ES-I3 (cell line): Measurements from ENCODE around the gene HIPK2.

Experiments used
- H3K36me3 ChIP-seq: 2 replicates; pipeline ENCODE4 v1.6.1; 2013; ENCODE audit warnings: mild to moderate bottlenecking, low read length, control low read depth, moderate library complexity; ENCODE audit not compliant: insufficient read depth
- H3K4me1 ChIP-seq: 2 replicates; pipeline ENCODE4 v1.6.1; 2013; ENCODE audit warnings: mild to moderate bottlenecking, control low read depth, low read length; ENCODE audit not compliant: insufficient read depth
- H3K9ac ChIP-seq: 2 replicates; pipeline ENCODE4 v1.6.1; 2013; ENCODE audit warnings: low read depth, mild to moderate bottlenecking, low read length, moderate library complexity
- H3K9me3 ChIP-seq: 2 replicates; pipeline ENCODE4 v1.6.1; 2013; ENCODE audit warnings: mild to moderate bottlenecking, low read length, moderate library complexity; ENCODE audit not compliant: control insufficient read depth, insufficient read depth

Gene HIPK2

DNA sequence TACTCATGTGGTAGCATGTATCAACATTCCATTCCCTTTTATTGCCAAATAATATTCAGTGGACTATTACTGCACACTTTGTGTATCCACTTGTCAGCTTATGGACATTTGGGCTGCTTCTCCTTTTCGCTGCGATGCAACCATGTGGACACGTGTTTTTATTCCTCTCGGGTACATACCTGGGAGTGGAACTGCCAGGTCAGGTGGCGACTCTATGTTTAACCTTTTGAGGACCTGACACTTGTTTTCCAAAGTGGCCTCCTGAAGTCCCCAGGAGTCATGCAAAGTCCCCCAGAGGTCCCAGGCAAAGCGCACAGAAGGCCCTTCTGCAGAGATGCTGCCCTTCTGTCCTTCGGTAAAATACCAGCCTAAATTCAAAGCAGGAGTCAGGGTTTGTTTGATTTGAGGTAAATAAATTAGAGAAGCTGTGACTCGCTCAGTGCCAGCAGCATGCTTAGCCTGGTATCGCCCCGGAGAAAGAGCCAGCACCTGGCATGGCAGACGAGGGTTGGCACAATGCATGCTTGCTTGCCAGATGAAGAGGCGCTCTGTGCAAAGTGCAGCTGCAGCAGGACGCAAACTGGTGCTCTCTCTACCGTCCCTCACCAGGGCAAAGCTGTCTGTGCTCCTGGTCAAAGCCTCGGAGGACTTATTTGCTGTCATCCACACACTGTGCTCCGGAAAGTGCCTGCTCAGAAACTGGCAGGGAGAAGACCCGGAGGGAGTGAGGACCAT lies 37.8 kb downstream of the HIPK2 start:
- Histone ChIP-seq H3K4me1 (no peaks in the 10 kb centered on the region), H3K9ac (no peak overlapping the region)

DNA sequence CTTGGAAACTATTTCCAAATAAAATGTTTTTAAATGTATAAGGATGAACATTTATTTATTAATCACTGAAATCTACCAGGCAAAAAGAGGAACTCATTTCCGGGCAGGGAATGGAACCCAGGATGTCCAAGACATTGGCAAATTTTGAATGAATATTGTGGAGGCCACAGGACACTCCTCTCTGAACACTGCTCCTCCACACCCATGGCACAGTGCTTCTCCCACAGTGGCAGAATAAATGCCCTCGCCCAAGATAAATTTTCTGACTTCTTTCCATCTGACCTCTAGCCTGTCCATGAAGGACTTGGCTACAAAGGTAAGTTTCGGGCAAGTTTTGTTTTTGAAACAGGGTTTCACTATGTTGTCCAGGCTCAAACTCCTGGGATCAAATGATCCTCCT lies 39.0 kb downstream of the HIPK2 start:
- H3K4me1 ChIP-seq, result no peaks in the 10 kb centered on the region
- H3K36me3 ChIP-seq, result no peaks in the 10 kb centered on the region

More for the DNA sequence above, 37.8 kb downstream of the HIPK2 start:
- Histone ChIP-seq H3K9me3 (no peaks in the 10 kb centered on the region), H3K36me3 (no peaks in the 10 kb centered on the region)

DNA sequence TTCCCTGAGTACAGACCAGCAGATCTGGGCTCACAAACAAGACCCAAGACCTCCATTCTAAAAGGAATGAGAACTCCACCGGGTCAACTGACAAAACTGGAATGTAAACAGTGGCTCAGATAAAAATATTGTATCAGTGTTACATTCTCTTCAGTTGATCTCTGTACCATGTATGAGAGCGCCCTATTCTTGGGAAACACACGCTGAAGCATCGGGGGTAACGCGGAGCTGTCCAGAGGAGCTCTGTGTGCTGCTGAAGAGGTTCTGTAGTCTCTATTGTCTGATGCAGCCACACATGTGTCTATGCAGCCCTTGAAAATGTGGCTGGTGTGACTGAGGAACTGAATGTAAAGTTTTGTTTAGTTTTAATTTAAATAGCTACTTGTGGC lies 39.7 kb downstream of the HIPK2 start:
- no peaks in the 10 kb centered on the region for H3K4me1 ChIP-seq
- no peak overlapping the region for H3K9ac ChIP-seq
- H3K9me3 ChIP-seq, result no peaks in the 10 kb centered on the region
- H3K36me3 ChIP-seq, result no peaks in the 10 kb centered on the region

More for the DNA sequence above, 39.0 kb downstream of the HIPK2 start:
- no peak overlapping the region for H3K9ac ChIP-seq
- H3K9me3 ChIP-seq, result no peaks in the 10 kb centered on the region

DNA sequence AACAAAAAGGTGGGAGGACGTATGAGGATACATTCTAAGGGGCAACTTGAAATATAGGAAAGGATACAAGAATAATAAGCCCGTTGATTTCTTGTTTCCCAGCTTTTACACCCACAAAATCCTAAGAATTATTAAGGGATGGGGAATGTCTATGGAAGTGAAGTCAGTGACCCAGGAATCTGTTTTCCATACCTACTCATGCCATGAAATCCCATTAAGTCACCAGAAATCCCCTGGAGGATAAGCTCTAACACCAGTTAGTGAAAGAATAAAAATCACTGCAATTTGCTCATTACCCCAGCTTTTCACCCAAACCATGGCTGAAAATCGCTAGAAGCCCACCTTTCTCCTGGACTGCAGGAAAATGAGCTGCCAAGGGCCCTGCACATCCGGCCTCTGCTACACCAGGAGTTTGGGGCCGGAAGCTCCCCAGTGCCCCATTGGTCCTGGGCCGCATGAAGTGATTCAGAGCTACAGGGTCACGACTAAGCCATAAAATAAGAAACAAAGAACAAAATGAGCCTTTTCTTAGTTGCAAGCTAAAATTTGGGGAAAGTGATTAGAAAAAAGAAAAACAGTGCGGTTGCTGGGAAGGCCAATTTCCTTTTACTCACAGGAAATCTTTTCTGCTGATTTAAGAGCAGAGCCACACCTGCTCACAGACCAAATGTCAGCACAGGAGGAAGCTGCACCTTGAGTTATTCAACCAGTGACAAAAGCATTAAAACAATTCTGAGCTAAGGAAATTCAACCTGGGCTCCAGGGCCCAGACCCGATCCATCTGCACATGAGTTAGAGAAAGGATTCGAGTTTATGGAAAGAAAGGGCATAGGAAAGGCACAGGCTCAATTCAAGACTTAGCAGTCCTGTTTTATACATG lies 40.3 kb downstream of the HIPK2 start:
- H3K4me1 ChIP-seq, result no peaks in the 10 kb centered on the region
- no peak overlapping the region for H3K9ac ChIP-seq
- no peaks in the 10 kb centered on the region for H3K9me3 ChIP-seq
- H3K36me3 ChIP-seq, result no peaks in the 10 kb centered on the region

DNA sequence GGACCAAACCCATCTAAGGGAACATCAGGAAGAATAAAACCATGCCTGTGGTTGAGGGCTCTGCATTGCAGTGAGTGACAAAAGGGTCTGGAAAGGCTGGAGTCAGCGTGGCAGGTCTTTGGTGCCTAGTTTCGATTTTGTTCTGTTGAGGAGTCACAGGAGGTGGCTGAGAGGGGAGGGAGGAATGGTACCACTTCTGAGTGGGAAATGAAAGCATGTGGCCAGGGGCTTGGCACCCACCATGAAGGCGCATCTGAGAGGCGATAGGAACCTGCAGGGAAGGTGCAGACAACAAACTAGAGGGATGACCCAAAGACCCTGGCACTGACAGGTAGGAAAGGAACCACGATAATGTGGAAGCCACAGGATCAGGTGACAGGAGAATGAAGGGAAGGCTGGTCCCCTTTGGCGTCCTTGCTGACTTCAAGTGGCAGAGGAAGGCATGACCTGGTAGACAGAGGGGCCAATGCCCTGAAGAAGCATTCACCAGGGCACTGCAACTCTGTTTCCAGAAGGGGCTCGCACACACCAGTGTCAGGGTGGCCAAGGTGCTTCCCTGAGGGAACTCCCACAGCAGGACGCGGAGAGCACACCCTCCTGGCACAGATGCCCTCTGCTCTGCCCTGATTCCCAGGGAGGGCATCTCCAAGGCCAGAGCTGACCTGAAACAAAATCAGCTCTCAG lies 41.7 kb downstream of the HIPK2 start:
- no peaks in the 10 kb centered on the region for H3K4me1 ChIP-seq
- H3K9me3 ChIP-seq, result no peaks in the 10 kb centered on the region
- H3K36me3 ChIP-seq, result no peaks in the 10 kb centered on the region
- no peak overlapping the region for H3K9ac ChIP-seq

DNA sequence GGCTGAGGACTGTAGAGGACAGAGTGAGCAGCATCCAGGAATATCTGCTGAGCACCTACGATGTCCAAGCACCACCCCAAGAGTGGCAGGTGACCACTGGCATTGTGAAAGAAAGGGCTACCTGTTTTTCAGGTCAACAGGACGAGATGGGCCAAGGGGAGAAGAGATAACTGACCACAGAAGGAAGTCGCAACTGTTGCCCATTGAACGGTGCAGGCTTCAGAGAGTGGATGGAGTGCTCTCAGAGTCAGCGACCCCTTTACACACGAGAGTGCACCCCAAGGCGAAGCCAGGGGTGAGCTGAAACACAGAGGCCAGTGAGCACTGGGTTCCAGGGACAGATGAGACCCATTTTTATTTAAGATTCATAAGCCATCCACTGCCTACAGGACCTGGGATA lies 42.3 kb downstream of the HIPK2 start:
- Histone ChIP-seq H3K9me3 (no peaks in the 10 kb centered on the region), H3K9ac (no peak overlapping the region), H3K4me1 (no peaks in the 10 kb centered on the region), H3K36me3 (no peaks in the 10 kb centered on the region)

DNA sequence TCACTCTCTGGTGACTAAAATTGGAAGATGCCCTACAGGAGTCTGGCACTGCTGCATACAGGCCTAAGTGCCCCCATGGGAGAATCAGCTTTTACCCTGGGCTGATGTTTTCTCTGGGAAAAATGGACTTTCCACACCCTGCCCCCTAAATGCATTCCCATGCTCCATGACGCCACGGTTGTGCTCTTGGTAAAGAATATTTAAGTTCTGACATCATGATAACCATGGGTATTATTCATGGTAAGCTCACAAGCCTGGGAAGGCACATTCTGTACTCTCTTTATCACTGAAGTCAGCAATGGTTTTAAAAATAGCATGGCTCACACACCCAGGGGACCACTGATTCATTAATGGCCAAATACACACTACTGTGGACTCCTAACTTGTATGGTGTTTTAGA lies 43.4 kb downstream of the HIPK2 start:
- Histone ChIP-seq H3K9ac (no peak overlapping the region), H3K9me3 (no peaks in the 10 kb centered on the region), H3K36me3 (no peaks in the 10 kb centered on the region), H3K4me1 (no peaks in the 10 kb centered on the region)

DNA sequence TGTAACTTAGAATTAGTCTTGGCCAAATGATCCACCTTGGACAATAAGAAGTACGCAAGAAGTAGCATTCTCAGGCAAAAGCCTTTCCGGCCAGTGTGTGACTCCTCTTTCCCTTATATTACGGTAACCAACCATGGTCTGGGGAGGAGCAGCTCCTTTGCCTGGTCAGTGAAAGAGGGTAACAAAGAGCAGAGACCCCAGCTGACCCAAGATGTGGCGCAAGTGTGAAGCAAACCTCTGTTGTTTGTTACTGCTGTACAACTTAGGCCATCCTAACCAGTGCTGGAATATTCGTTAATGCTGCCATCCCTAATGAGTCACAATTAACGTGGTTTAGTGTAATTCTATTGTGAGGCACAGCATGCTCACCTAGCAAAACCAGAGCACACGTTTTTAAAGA lies 44.0 kb downstream of the HIPK2 start:
- Histone ChIP-seq H3K9me3 (no peaks in the 10 kb centered on the region), H3K9ac (no peak overlapping the region), H3K36me3 (no peaks in the 10 kb centered on the region), H3K4me1 (no peaks in the 10 kb centered on the region)

DNA sequence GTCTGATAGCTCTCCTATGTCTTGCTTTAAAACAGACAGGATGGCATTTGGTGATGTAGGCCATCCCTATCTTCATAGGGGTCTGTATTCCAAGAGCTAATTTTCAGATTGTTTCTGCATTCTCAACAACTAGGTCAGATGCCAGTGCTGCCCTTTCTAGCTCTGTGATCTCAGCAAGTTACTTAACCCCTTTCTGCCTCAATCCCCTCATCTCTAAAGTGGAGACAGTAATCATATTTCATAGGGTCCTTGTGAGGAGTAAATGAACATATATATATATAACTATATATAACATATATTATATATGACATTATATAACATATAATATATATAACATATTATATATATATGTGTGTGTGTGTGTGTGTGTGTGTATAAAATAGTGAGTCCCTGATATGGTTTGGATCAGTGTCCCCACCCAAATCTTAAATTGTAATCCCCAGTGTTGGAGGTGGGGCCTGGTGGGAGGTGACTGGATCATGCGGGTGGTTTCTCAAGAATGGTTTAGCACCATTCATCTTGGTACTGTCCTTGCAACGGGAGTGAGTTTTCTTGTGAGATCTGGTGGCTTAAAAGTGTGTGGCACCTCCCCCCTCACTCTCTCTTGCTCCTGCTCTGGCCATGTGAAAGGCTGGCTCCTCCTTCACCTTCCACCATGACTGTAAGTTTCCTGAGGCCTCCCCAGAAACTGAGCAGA lies 45.2 kb downstream of the HIPK2 start:
- no peak overlapping the region for H3K9ac ChIP-seq
- no peaks in the 10 kb centered on the region; the same call in 1 of the 2 replicates for H3K9me3 ChIP-seq
- H3K36me3 ChIP-seq, result no peaks in the 10 kb centered on the region
- no peaks in the 10 kb centered on the region for H3K4me1 ChIP-seq

DNA sequence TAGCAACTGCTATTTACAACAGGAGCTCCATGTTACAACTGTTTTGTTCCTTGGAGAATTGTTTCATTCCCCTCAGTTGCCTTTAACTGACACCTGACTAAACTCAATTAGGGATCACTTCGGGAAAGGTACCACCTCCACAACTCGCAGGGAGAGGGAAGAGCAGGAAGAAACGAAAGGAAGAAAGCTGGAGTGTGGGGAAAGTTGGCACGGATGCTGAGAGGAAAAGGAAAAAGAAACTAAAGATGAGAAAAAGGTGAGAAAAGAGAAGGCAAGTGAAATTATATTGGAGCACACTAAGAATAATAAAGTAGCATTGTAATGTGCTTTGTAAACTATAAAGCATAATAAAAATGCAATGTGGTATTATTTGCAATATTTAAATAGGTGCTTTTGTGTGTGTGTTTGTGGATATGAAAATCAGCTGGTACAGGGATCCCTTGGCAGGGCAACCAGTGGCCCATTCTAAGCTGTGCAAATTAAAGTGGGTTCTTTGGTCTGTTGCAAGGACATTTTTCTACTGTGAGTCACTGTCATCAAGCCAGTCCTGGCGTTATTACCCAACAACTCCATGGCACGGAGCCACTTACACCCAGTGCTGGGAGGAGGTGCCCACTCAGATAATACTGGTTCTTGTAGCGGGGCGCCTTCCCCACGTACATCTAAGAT lies 45.9 kb downstream of the HIPK2 start:
- Histone ChIP-seq H3K9ac (no peak overlapping the region), H3K36me3 (no peaks in the 10 kb centered on the region), H3K9me3 (no peaks in the 10 kb centered on the region; the same call in 1 of the 2 replicates), H3K4me1 (no peaks in the 10 kb centered on the region)

DNA sequence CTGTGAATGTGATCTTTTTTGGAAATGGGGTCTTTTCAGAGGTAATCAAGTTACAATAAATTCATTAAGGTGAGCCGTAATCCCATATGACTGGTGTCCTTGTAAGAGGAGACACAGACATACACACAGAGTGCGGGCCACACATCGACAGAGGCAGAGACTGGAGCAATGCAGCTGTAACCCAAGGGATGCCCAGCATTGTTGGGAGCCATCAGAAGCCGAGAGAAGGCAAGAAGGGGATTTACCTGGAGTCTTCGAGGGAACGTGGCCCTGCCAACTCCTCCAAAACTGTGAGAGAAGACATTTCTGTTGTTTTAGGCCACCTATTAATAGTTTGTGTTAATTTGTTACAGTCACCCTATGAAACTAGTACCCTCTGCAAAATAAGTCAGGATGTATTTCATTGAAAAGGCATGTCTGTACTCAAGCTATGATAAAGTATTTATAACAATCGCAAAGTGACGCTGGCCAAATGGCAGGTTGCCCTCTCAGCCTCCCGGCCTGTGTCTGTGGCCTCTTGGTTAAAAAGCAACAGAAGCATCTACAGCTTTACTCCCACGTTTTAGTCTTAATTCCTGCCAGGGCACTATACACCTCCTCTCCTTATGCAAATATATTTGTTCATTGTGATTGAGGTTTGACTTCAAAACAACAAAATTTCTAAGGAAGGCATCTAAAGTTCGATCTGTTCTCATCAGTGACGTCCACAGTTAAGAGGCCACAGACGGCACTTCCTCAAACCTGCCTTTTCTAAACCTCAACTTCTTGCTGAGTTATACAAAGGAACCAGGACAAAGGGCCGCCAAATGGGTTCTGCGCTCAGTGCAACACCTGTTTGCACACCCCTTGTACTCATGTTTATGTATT lies 46.8 kb downstream of the HIPK2 start:
- H3K9me3 ChIP-seq, result no peaks in the 10 kb centered on the region; the same call in 1 of the 2 replicates
- no peaks in the 10 kb centered on the region for H3K4me1 ChIP-seq
- no peaks in the 10 kb centered on the region for H3K36me3 ChIP-seq
- no peak overlapping the region for H3K9ac ChIP-seq

DNA sequence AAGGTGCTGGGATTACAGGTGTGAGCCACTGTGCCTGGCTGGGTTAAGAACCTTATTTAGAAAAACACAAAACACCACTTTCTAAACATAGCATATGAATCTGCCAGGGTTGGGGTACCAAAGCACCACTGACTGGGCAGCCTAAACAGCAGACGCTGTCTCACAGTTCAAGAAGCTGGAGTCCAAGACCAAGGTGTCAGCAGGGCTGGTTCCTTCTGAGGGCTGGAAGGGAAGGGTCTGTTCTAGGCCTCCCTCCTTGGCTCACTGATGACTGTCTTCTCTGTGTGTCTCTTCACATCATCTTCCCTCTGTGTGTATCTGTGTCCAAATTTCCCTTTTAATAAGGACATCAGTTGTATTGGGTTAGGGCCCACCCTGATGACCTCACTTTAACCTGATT lies 49.6 kb downstream of the HIPK2 start:
- Histone ChIP-seq H3K4me1 (no peaks in the 10 kb centered on the region), H3K9ac (no peak overlapping the region), H3K9me3 (no peaks in the 10 kb centered on the region; the same call in 1 of the 2 replicates), H3K36me3 (no peaks in the 10 kb centered on the region)

DNA sequence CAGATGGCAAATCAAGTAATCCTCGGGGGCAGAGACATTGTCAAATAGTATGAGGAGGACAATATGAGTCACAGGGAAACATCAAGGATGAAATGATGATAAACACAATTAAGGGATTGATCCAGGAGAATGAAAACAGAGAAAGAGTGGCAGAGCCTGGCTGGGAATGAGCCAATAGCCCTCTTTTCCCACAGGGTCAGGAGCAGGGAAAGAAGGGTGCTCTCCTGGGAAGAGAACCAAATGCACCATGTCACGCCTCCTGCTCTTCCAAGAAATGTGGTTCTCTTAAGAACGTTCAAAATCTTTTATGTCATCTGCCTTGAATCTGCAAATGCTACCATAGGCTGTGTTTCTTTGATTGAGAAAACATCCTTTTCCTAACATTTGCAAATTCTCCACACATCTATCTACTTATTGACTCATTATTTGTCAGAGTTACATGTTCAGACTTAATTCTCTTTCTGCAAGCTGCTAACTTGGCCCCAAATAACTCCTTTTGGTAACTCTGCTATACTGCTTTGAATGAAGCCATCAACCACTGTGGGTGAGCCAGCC lies 50.6 kb downstream of the HIPK2 start:
- Histone ChIP-seq H3K4me1 (no peaks in the 10 kb centered on the region), H3K36me3 (no peaks in the 10 kb centered on the region), H3K9ac (no peak overlapping the region), H3K9me3 (no peaks in the 10 kb centered on the region; the same call in 1 of the 2 replicates)
